Left renal cortex interstitium (tissue), 4 donors: ENCODE measurements around the gene EPC2. TPM values are rescaled to one million over a fixed set of nuclear protein-coding genes. Genes with fewer than 3 reads are reported as not detected.
"Not testable (repeated sequence)": the region's sequence is repeated elsewhere in the genome, so short reads cannot be mapped to it uniquely, and the experiment has no call there.

Experiments used
- DNase-seq, 4 donors: peaks; one replicate each; pipeline ENCODE4 v3.0.0-alpha.2; 2013; ENCODE audit warnings: low read depth in 4 of 4, low spot score in 2 of 4, missing footprints in 1 of 4
- polyA plus RNA-seq, 4 donors: library from polyadenylated mRNA; unstranded; fragments of 120-200 nt; gene quantifications; one replicate each; pipeline ENCODE4 v1.2.1, GENCODE V29; 2013; ENCODE audit not compliant: insufficient read length in 4 of 4

The EPC2 gene
- polyA plus RNA-seq, 4 donors: 43.9 to 51.4 (median 47.1) TPM

DNA sequence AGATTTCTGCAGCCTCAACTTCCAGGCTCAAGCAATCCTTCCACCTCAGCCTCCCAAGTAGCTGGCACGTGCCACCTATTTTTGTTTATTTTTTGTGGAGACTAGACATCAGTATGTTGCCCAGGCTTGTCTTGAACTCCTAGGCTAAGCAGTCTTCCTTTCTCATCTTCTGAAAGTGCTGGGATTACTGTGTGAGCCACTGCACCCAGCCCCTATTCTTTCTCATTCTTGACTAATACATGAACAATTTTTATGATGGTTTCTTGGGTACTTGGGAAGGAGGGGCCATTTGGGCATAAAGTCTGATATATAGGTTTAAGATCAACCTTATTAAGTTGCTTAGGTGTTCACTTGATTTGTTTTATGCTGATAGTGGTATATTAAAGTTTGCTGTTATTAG is 26.2 kb downstream of the EPC2 start:
- no peak for DNase-seq

DNA sequence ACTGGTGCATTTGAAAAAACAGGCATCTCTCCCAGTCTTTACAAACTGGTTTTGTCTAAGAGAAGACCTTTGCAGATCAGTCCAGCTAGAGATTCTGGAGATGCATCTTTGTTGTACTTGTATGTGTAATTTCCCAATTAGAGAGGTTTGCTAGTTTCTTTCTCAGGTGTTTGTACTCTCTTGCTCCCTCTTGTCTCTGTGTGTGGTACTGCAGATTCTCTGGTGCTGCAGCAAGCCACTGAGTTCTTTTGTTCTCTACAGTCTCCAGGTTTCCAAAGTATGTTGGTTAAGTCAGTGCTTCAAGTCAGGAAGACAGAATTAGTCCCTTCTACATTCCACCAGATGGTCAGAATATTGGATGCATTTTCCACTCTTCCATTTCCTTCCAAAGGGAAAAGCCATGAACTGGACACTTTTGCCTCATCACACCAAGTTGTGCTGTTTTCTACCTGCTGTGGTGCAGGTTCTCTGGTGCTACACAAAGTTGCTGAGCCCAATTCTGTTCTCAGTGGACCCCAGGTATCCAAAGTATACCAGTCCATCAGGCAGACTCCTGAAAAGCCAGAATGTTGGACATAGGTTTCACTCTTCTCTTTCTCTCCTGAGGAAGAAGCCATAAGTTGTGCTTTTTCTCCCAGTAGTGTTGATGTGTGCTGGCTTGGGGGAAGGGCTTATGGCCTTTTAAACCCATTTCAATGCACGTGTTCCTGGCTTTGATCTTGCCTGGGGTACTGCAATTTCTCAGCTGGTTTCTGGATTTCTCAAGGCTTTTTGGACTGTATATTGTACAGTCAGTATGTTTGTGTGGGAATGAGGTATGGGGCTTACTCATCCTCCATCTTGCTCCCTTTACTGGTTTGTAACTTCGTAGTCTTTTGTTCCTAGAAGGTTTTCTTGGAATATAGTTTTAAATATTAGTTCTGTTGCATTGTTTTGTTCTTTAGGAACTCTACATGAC is 29.8 kb downstream of the EPC2 start:
- DNase-seq: no peak

DNA sequence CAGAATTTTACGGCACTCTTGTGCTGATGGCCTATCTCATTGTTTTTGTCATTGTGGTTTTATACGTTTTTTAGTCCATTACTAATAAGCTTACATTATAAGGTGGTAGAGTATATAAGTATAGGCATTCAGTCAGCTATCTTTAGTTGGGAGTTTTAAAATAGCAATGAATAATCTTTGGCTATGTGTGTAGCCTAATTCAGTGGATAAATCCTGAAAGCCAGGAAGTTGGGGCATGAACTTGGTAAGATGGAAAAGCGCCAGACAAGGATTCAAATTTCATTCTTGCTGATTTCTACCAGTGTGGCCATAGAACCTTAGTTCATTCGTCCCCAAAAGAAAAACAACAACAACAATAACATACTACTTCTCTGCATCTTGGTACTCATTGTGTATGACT is 31.2 kb downstream of the EPC2 start:
- DNase-seq: no peak

DNA sequence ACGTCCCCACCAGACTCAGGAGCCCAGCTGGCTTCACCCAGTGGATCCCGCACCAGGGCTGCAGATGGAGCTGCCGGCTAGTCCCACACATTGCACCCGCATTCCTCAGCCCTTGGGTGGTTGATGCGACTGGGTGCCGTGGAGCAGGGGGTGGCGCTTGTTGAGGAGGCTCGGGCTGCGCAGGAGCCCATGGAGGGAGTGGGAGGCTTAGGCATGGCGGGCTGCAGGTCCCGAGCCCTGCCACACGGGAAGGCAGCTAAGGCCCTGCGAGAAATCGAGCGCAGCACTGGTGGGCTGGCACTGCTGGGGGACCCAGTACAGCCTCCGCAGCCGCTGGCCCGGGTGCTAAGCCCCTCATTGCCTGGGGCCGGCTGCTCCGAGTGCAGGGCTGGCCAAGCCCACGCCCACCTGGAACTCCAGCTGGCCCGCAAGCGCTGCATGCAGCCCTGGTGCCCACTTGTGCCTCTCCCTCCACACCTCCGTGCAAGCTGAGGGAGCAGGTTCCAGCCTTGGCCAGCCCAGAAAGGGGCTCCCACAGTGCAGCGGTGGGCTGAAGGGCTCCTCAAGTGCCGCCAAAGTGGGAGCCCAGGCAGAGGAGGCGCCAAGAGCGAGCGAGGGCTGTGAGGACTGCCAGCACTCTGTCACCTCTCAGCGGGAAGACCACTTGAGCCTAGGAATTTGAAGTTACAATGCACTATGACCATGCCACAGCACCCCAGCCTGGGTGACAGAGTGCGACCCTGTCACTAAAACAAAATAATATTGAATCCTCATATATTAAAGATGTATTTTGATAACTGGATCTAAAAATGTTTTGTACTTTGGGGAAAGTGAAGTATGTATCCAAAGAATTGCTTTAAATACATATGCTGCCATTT is 34.0 kb downstream of the EPC2 start:
- not testable (repeated sequence) for DNase-seq

- DNase-seq: no peak
Observed at GRCh38 chr2:148680462-148680861, 35.9 kb downstream of the EPC2 start.

- DNase-seq: no peak
Observed at GRCh38 chr2:148681443-148681842, 36.9 kb downstream of the EPC2 start.

- not testable (repeated sequence) for DNase-seq
Observed at GRCh38 chr2:148681862-148682261, 37.3 kb downstream of the EPC2 start.

GRCh38 chr2:148684507-148684906 is 40.0 kb downstream of the EPC2 start:
- no peak for DNase-seq

GRCh38 chr2:148687543-148687942 is 43.0 kb downstream of the EPC2 start:
- DNase-seq: no peak

DNA sequence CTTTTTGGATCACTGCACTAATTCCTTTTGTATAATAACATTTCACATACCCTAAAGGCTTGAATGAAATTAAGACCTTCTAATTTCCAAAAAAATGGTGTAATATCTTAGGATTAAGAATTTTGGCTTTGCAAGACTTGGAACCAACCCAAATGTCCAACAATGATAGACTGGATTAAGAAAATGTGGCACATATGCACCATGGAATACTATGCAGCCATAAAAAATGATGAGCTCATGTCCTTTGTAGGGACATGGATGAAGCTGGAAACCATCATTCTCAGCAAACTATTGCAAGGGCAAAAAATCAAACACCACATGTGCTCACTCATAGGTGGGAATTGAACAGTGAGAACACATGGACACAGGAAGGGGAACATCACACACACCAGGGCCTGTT is 43.5 kb downstream of the EPC2 start:
- not testable (repeated sequence) for DNase-seq

DNA sequence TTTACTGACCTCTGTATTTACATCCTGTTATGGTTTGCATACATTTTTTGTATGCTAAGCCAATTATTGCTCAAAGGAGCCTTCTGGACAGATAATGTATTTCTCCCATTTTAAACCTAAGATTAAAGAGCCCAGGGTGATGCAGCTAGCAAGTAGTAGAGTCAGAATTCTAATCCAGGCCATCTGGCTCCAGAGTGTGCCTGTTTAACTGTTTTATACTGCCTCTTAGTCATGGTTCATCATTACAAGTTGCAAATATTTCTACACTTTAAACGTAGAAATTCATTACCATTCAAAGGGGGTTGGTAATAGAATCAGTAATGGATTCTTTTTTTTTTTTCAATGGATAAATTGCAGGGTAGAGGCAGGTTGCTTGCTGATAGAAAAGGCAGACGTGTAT is 52.4 kb downstream of the EPC2 start:
- DNase-seq: no peak

DNA sequence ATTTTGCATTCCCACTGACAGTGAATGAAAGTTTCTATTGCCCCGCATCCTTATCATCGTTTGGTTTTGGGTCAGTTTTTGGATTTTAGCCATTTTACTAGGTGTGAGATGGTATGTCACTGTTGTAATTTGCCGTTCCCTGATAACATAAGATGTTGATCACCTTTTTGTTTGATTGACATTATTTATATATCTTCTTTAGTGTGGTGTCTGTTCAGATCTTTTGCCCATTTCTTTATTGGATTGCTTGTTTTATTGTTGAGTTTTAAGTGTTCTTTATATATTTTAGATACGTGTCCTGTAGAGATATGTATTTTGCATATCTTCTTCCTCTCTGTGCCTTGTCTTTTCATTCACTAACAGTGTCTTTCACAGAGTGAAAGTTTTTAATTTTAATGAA is 55.3 kb downstream of the EPC2 start:
- no peak for DNase-seq

GRCh38 chr2:148701039-148701438 is 56.5 kb downstream of the EPC2 start:
- DNase-seq: no peak

- no peak for DNase-seq
Observed at GRCh38 chr2:148701877-148702276, 57.3 kb downstream of the EPC2 start.

DNA sequence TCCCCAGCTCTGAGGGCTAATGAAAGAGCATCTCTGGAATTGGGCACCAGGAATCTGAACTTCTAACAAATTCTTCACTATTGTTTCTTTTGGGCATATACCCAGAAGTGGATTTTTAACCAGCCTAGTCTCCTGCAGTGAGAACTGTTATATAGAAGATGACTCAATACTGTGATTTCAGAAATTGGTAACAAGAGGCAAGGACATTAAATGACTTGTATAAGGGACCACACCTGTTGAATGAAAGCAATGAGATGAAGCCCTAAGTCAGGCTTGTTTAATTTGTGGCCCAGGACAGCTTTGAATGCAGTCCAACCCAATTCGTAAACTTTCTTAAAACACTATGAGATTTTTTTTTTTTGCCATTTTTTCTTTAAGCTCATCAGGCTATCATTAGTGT is 57.9 kb downstream of the EPC2 start:
- no peak for DNase-seq

- no peak for DNase-seq
Observed at GRCh38 chr2:148704247-148704646, 59.7 kb downstream of the EPC2 start.

- no peak for DNase-seq
Observed at GRCh38 chr2:148716378-148716920, 71.9 kb downstream of the EPC2 start.

- DNase-seq: no peak
Observed at GRCh38 chr2:148718039-148718438, 73.5 kb downstream of the EPC2 start.

GRCh38 chr2:148719195-148719749 is 74.7 kb downstream of the EPC2 start:
- DNase-seq: no peak

GRCh38 chr2:148719941-148720436 is 75.4 kb downstream of the EPC2 start:
- DNase-seq: no peak
